Ovary (tissue), 9 donors: ENCODE data around the gene FCGR2B. TPM values are rescaled to one million over a fixed set of nuclear protein-coding genes. Genes with fewer than 3 reads are reported as not detected.

Experiments used
- DNase-seq, 5 donors: peaks; one replicate each; pipeline ENCODE4 v3.0.0-alpha.2; 2019 to 2020
- H3K27ac ChIP-seq, 2 donors: fragments of 200-600 bp; one replicate each; pipeline versions ENCODE4 v1.5.1 to v1.8.0; 2019 to 2022
- H3K27me3 ChIP-seq: fragments of 200-600 bp; one replicate; pipeline ENCODE4 v1.8.0; 2022
- H3K36me3 ChIP-seq: fragments of 200-600 bp; sonication (generic); one replicate; pipeline ENCODE4 v1.5.1; 2019
- H3K4me1 ChIP-seq: one replicate; pipeline ENCODE4 v1.8.1; 2013; ENCODE audit warnings: mild to moderate bottlenecking, moderate library complexity; ENCODE audit not compliant: insufficient read depth
- H3K4me3 ChIP-seq: fragments of 200-600 bp; sonication (generic); one replicate; pipeline ENCODE4 v1.5.1; 2017
- H3K9me3 ChIP-seq, 2 donors: fragments of 200-600 bp in 1 of 2; sonication (generic) in 1 of 2; one replicate each; pipeline versions ENCODE4 v1.5.1 to v1.8.1; 2013 to 2019; ENCODE audit warnings: mild to moderate bottlenecking in 1 of 2, moderate library complexity in 1 of 2
- EP300 ChIP-seq: sonication (generic); formaldehyde crosslinking; IDR thresholded peaks from one replicate; pipeline ENCODE4 v1.6.1; 2017; ENCODE audit warnings: antibody characterized with exemption
- POLR2A ChIP-seq: fragments of 450-650 bp; IDR thresholded peaks from one replicate; pipeline ENCODE4 v1.6.1; 2017; ENCODE audit warnings: antibody characterized with exemption, mild to moderate bottlenecking, moderate library complexity
- WGBS, 3 donors: extraction: QIAGEN DNeasy Blood & Tissue Kit in 1 of 3; methylation state at CpG; one replicate each; pipeline versions ENCODE4 v1.1.5 to v1.1.7; 2013 to 2017; 5-methylcytosine and 5-hydroxymethylcytosine counted together
- intact Hi-C, 4 donors: fragments of 100-400 bp; cut with DNase I; formaldehyde crosslinking; loops; one replicate each; pipeline versions ENCODE4 v1.11.0 to v1.15.1; 2022 to 2023
- polyA plus RNA-seq, 2 donors: library from polyadenylated mRNA; stranded (reverse); fragments of 200-250 nt in 1 of 2; fragments of 350-450 nt in 1 of 2; fragmentation: Illumina TruSeq in 1 of 2; extraction: RNeasy Lipid Tissue Mini Kit (QIAGEN cat#74804) in 1 of 2; gene quantifications; one replicate each; pipeline ENCODE4 v1.2.3, GENCODE V29; 2013 to 2014
- total RNA-seq, 7 donors: library from RNA; depleted of rRNA in 2 of 7; stranded (reverse); fragments of >200 nt in 2 of 7; fragmentation: NEBNext Ultra II Directional in 3 of 7; extraction: Animal tissue kit (Norgen Biotek cat#: 25700) in 3 of 7; gene quantifications; one replicate each; pipeline versions ENCODE4 v1.1.0 to v1.2.4, GENCODE V29; 2016 to 2023
- TF ChIP-seq, protein P1 (sequence below), 3 donors: fragments of 450-650 bp in 2 of 3; fragments of 200-600 bp in 1 of 3; IDR thresholded peaks; one replicate each; pipeline versions ENCODE4 v1.5.1 to v1.8.0; 2016 to 2022; ENCODE audit warnings: antibody characterized with exemption in 3 of 3, mild to moderate bottlenecking in 1 of 3
- donor health status: DM: no; HTN: no; CAD: no; lungs with moderate emphysema.
- donor health status: DM: no; HTN: no; CAD: no.
- donor health status: Bipolar disorder and iron deficiency.
- donor health status: DM: yes; HTN: yes; CAD: no.
- donor health status: DM: no; HTN: no; CAD: no.
- donor health status: DM: yes; HTN: yes; CAD: no.

The FCGR2B gene
- total and polyA plus RNA-seq, 9 donors, result 0.89 to 31.7 (median 4.2) TPM

DNA sequence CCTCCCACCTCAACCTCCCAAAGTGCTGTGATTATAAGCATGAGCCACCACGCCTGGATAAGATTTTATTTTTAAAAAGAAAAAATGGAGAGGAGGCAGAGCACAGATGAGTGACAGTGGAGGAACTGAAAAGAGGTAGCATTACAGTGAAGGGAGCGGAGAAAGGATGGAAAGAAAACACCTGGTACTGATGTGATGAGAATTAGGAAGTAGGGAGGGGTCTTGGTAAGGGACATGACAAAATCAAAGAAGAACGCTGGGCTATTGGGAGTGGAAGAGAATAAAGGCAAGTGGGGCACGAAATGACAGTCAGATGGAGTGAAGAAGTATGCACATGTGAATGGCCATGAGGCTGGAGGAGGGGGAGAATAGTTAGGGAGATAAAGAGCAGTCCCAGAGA lies 46.4 kb downstream of the FCGR2B start:
- H3K9me3 ChIP-seq, result no peaks in the 10 kb centered on the region
- H3K27ac ChIP-seq, result no peak overlapping the region
- no peaks in the 10 kb centered on the region for H3K36me3 ChIP-seq
- no peak overlapping the region for H3K4me3 ChIP-seq
- no peak for DNase-seq
- TF ChIP-seq, protein P1, sequence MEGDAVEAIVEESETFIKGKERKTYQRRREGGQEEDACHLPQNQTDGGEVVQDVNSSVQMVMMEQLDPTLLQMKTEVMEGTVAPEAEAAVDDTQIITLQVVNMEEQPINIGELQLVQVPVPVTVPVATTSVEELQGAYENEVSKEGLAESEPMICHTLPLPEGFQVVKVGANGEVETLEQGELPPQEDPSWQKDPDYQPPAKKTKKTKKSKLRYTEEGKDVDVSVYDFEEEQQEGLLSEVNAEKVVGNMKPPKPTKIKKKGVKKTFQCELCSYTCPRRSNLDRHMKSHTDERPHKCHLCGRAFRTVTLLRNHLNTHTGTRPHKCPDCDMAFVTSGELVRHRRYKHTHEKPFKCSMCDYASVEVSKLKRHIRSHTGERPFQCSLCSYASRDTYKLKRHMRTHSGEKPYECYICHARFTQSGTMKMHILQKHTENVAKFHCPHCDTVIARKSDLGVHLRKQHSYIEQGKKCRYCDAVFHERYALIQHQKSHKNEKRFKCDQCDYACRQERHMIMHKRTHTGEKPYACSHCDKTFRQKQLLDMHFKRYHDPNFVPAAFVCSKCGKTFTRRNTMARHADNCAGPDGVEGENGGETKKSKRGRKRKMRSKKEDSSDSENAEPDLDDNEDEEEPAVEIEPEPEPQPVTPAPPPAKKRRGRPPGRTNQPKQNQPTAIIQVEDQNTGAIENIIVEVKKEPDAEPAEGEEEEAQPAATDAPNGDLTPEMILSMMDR (IDR thresholded peaks at IDR 0.05), result no peak
- TF ChIP-seq POLR2A, result no peak
- TF ChIP-seq EP300, result no peak
- intact Hi-C loops, result no loop called here
- H3K4me1 ChIP-seq, result no peaks in the 10 kb centered on the region
- 67 to 75% (median 69%) methylated on average over 4 of the region's 4 CpGs for WGBS, 3 donors
- no peaks in the 10 kb centered on the region for H3K27me3 ChIP-seq

DNA sequence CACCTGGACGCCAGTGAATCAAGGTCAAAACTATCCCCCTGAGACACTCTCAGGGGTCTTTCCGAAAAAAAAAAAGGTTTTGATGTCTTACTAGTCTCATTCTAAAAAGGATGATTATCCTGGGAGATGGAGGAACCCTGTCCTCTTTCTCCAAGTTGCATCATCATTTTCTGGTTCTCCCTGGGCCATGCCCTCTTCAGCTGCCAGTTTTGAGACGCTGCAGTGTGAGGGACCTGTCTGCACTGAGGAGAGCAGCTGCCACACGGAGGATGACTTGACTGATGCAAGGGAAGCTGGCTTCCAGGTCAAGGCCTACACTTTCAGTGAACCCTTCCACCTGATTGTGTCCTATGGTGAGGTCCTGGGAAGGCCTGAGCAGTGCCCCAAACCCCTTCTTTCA lies 47.6 kb downstream of the FCGR2B start:
- DNase-seq, result no peak
- 60 to 71% (median 63%) methylated on average over 4 of the region's 4 CpGs for WGBS, 3 donors
- H3K36me3 ChIP-seq, result no peaks in the 10 kb centered on the region
- TF ChIP-seq, protein P1 (IDR thresholded peaks at IDR 0.05), result no peak
- no peak for TF ChIP-seq EP300
- TF ChIP-seq POLR2A, result no peak
- intact Hi-C loops, result no loop called here
- H3K27ac ChIP-seq, result no peak overlapping the region
- H3K27me3 ChIP-seq, result no peaks in the 10 kb centered on the region
- no peak overlapping the region for H3K4me3 ChIP-seq
- H3K9me3 ChIP-seq, result no peaks in the 10 kb centered on the region
- no peaks in the 10 kb centered on the region for H3K4me1 ChIP-seq

DNA sequence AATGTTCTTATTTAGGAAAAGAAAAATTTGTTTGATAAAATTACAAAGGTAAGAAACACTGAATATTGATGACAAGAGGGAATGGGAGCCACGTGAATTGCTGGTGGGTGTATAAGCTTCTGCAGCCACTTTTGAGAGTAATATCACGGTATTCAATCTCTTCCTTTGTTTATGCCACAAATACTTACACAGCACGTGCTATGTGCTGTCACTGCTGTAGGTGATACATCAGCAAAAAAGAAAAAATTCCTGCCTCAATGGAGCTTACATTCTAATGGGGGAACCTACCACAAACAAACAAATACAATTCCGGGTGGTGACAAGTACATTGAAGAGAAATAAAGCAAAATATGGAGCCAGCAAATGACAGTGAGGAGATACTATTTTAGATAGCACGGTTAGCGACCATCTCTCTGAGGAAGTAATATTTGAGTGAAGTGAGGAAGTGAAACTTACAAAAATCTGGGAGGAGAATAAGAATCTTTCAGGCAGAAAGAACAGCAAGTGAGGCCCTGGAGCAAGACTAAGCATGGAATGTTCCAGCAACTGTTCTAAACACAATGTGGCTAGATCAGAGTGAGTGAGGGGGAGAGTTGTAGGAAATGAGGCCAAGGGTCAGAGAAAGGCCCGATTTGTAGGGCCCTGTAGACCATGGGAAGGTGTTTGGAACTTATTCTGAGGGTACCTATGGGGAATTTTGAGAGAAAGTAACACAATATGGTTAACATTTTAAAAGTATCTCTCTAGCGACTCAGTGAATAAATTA lies 55.8 kb downstream of the FCGR2B start:
- no peak for DNase-seq
- no peak overlapping the region for H3K27ac ChIP-seq
- no peaks in the 10 kb centered on the region for H3K9me3 ChIP-seq
- TF ChIP-seq POLR2A, result no peak
- no peak for TF ChIP-seq EP300
- TF ChIP-seq, protein P1 (IDR thresholded peaks at IDR 0.05), result no peak
- intact Hi-C loops, result no loop called here
- no peaks in the 10 kb centered on the region for H3K4me1 ChIP-seq
- 75 to 82% (median 77%) methylated on average over 8 of the region's 8 CpGs for WGBS, 3 donors
- no peaks in the 10 kb centered on the region for H3K27me3 ChIP-seq
- H3K4me3 ChIP-seq, result no peak overlapping the region
- H3K36me3 ChIP-seq, result no peaks in the 10 kb centered on the region

DNA sequence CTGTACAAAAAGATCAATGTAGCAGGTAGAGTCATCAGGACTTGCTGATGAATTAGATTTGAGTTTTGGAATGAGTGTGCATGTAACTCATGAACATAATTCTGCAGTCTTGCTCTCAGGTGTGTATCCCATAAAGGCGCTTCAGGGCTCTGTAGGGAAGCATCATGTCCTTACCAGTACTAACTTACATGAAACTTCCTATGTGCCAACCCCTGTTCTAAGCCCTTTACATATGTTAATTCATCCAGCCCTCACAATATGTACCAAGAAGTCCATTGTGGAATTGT lies 56.3 kb downstream of the FCGR2B start:
- no peak for DNase-seq
- intact Hi-C loops, result no loop called here
- Histone ChIP-seq H3K36me3 (no peaks in the 10 kb centered on the region), H3K27me3 (no peaks in the 10 kb centered on the region), H3K4me1 (no peaks in the 10 kb centered on the region), H3K9me3 (no peaks in the 10 kb centered on the region), H3K4me3 (no peak overlapping the region), H3K27ac (no peak overlapping the region)
- TF ChIP-seq EP300, result no peak
- TF ChIP-seq, protein P1 (IDR thresholded peaks at IDR 0.05), result no peak
- no peak for TF ChIP-seq POLR2A
- WGBS, 3 donors, result 93 to 100% (median 98%) methylated on average over 1 of the region's 1 CpG
